ENCODE results near the gene SERP1.

DNA sequence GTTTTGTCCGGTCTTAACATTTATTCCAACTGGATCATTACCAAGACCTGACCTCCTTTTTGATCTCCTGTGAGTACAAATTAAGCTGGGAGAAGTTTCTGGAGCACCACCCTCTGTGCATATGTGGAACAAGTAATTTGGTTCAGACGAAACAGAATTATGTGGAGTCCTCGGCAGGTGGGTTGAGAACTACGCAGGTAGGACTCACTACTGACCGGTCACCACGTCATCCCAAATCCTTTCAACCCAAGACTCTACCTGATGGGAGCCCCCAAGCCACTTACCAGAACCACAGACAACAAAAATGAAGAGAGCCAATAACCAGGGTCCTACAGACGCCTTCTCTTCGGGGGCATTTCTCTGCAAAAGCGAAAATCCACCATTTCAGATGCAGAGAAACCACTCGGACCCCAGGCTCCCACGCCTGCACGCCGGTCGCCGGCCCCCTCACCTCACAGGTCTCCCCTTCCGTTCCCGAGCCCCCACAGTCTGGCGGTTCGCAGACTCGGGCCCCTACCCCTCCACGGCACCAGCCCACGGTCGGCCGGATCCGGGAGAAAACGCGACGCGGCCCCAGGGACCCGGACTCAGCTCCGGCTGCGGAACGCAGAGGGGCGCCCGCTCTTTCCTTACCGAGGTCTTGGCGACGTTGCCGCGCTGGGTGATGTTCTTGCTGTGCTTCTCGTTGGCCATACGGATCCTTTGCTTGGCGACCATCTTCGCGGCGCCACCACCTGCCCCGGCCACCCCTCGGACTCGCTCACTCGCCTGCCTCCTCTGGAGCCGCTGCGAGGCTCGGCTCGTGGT is 674 bp downstream of the SERP1 start:
- TF ChIP-seq POLR2A (IDR thresholded peaks at IDR 0.05): no peak
- TF ChIP-seq, protein P1, sequence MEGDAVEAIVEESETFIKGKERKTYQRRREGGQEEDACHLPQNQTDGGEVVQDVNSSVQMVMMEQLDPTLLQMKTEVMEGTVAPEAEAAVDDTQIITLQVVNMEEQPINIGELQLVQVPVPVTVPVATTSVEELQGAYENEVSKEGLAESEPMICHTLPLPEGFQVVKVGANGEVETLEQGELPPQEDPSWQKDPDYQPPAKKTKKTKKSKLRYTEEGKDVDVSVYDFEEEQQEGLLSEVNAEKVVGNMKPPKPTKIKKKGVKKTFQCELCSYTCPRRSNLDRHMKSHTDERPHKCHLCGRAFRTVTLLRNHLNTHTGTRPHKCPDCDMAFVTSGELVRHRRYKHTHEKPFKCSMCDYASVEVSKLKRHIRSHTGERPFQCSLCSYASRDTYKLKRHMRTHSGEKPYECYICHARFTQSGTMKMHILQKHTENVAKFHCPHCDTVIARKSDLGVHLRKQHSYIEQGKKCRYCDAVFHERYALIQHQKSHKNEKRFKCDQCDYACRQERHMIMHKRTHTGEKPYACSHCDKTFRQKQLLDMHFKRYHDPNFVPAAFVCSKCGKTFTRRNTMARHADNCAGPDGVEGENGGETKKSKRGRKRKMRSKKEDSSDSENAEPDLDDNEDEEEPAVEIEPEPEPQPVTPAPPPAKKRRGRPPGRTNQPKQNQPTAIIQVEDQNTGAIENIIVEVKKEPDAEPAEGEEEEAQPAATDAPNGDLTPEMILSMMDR (IDR thresholded peaks at IDR 0.05): no peak
